Measurements from ENCODE around the gene BAIAP2. TPM values are rescaled to one million over a fixed set of nuclear protein-coding genes. Genes with fewer than 3 reads are reported as not detected.

BAIAP2 gene
- total RNA-seq, 2 experiments from 2014 or later = 4.6 to 5.0 TPM

GRCh38 chr17:81002409-81003361, 32.3 kb upstream of the BAIAP2 start:
- H3K27ac Mint-ChIP-seq = no peak overlapping the region
- peaks cover 10% of the 10 kb centered on the region for H3K4me1 Mint-ChIP-seq
- CTCF ChIA-PET = interaction anchor here (0.6 kb wide), 1 partner anchor 40 kb away, joined by 4 read pairs; no protein-coding TSS in a partner anchor
- no peak overlapping the region for H3K4me3 Mint-ChIP-seq
- DNase-seq (peak; percentile 22), ATAC-seq (no peak)
- POLR2A ChIA-PET = no interaction called here
- intact Hi-C loops (cut with DNase I, micrococcal nuclease) = no loop called here
- H3K36me3 Mint-ChIP-seq (ENCODE audit: low read depth) = peaks cover 6% of the 10 kb centered on the region
- peaks cover 29% of the 10 kb centered on the region for H3K27me3 Mint-ChIP-seq
- H3K9me3 Mint-ChIP-seq (ENCODE audit: low read depth) = no peaks in the 10 kb centered on the region

GRCh38 chr17:81003711-81004475, 31.1 kb upstream of the BAIAP2 start:
- Mint-ChIP-seq H3K27ac (no peak overlapping the region), H3K9me3 (ENCODE audit: low read depth) (no peaks in the 10 kb centered on the region), H3K36me3 (ENCODE audit: low read depth) (peaks cover 4% of the 10 kb centered on the region), H3K27me3 (peaks cover 29% of the 10 kb centered on the region), H3K4me1 (peaks cover 10% of the 10 kb centered on the region), H3K4me3 (no peak overlapping the region)
- POLR2A ChIA-PET = interaction anchor here (0.7 kb wide), 1 partner anchor 605 kb away, joined by 3 read pairs; no protein-coding TSS in a partner anchor
- CTCF ChIA-PET = interaction anchor here (0.7 to 1.4 kb wide), 5 partner anchors 12 to 1163 kb away, joined by 3 read pairs; partner anchors contain the start of gene CHMP6
- DNase-seq (peak; percentile 30), ATAC-seq (no peak)
- intact Hi-C loops (cut with DNase I, micrococcal nuclease) = no loop called here

GRCh38 chr17:81006891-81007290, 28.1 kb upstream of the BAIAP2 start:
- H3K36me3 Mint-ChIP-seq (ENCODE audit: low read depth) = peaks cover 4% of the 10 kb centered on the region
- H3K9me3 Mint-ChIP-seq (ENCODE audit: low read depth) = peaks cover 5% of the 10 kb centered on the region
- no peak overlapping the region for H3K4me3 Mint-ChIP-seq
- POLR2A ChIA-PET = no interaction called here
- no peak for DNase-seq
- CTCF ChIA-PET = interaction anchor here (0.9 to 1.2 kb wide), 4 partner anchors 9 to 580 kb away, joined by 3 to 4 read pairs (median 3); no protein-coding TSS in a partner anchor
- no peak for ATAC-seq
- H3K27me3 Mint-ChIP-seq = peaks cover 29% of the 10 kb centered on the region
- H3K27ac Mint-ChIP-seq = no peak overlapping the region
- intact Hi-C loops (cut with DNase I, micrococcal nuclease) = no loop called here
- H3K4me1 Mint-ChIP-seq = peaks cover 10% of the 10 kb centered on the region

GRCh38 chr17:81008140-81008539, 26.8 kb upstream of the BAIAP2 start:
- DNase-seq = no peak
- peaks cover 22% of the 10 kb centered on the region for H3K27me3 Mint-ChIP-seq
- H3K9me3 Mint-ChIP-seq (ENCODE audit: low read depth) = peaks cover 5% of the 10 kb centered on the region
- H3K4me1 Mint-ChIP-seq = peaks cover 10% of the 10 kb centered on the region
- intact Hi-C loops (cut with DNase I, micrococcal nuclease) = no loop called here
- H3K27ac Mint-ChIP-seq = no peak overlapping the region
- POLR2A ChIA-PET = no interaction called here
- peaks cover 4% of the 10 kb centered on the region for H3K36me3 Mint-ChIP-seq (ENCODE audit: low read depth)
- no peak for ATAC-seq
- CTCF ChIA-PET = no interaction called here
- H3K4me3 Mint-ChIP-seq = no peak overlapping the region

- H3K4me3 Mint-ChIP-seq = no peak overlapping the region
- no peak for DNase-seq
- ATAC-seq = no peak
- H3K4me1 Mint-ChIP-seq = peaks cover 6% of the 10 kb centered on the region
- CTCF ChIA-PET = interaction anchor here (0.6 to 2.9 kb wide), 3 partner anchors 9 to 14 kb away, joined by 3 to 18 read pairs (median 3); no protein-coding TSS in a partner anchor
- H3K27ac Mint-ChIP-seq = no peak overlapping the region
- H3K27me3 Mint-ChIP-seq = peaks cover 17% of the 10 kb centered on the region
- H3K36me3 Mint-ChIP-seq (ENCODE audit: low read depth) = peaks cover 4% of the 10 kb centered on the region
- POLR2A ChIA-PET = no interaction called here
- H3K9me3 Mint-ChIP-seq (ENCODE audit: low read depth) = peaks cover 5% of the 10 kb centered on the region
- intact Hi-C loops (cut with DNase I, micrococcal nuclease) = no loop called here
These were observed 25.8 kb upstream of the BAIAP2 start for GRCh38 chr17:81009136-81009535.

- DNase-seq = no peak
- Mint-ChIP-seq H3K4me3 (no peak overlapping the region), H3K9me3 (ENCODE audit: low read depth) (peaks cover 5% of the 10 kb centered on the region), H3K27me3 (peaks cover 11% of the 10 kb centered on the region), H3K27ac (no peak overlapping the region), H3K4me1 (no peaks in the 10 kb centered on the region), H3K36me3 (ENCODE audit: low read depth) (peaks cover 4% of the 10 kb centered on the region)
- CTCF ChIA-PET = interaction anchor here (2.9 kb wide), 1 partner anchor 13 kb away, joined by 18 read pairs; no protein-coding TSS in a partner anchor
- intact Hi-C loops (cut with DNase I, micrococcal nuclease) = no loop called here
- POLR2A ChIA-PET = no interaction called here
- no peak for ATAC-seq
These were observed 24.0 kb upstream of the BAIAP2 start for GRCh38 chr17:81010935-81011334.

GRCh38 chr17:81011951-81012350, 23.0 kb upstream of the BAIAP2 start:
- peaks cover 4% of the 10 kb centered on the region for H3K36me3 Mint-ChIP-seq (ENCODE audit: low read depth)
- CTCF ChIA-PET = interaction anchor here (0.8 to 0.9 kb wide), 3 partner anchors 8 to 23 kb away, joined by 3 read pairs; no protein-coding TSS in a partner anchor

GRCh38 chr17:81012574-81013447, 22.1 kb upstream of the BAIAP2 start:
- intact Hi-C loops (cut with DNase I, micrococcal nuclease) = no loop called here
- Mint-ChIP-seq H3K36me3 (ENCODE audit: low read depth) (peaks cover 4% of the 10 kb centered on the region), H3K27ac (no peak overlapping the region), H3K27me3 (no peaks in the 10 kb centered on the region), H3K9me3 (ENCODE audit: low read depth) (peaks cover 10% of the 10 kb centered on the region), H3K4me1 (peaks cover 3% of the 10 kb centered on the region), H3K4me3 (no peak overlapping the region)
- DNase-seq = no peak
- CTCF ChIA-PET = interaction anchor here (0.5 to 0.8 kb wide), 3 partner anchors 11 to 761 kb away, joined by 3 read pairs; no protein-coding TSS in a partner anchor
- no peak for ATAC-seq
- POLR2A ChIA-PET = no interaction called here

More at GRCh38 chr17:81011951-81012350, 23.0 kb upstream of the BAIAP2 start:
- no peaks in the 10 kb centered on the region for H3K4me1 Mint-ChIP-seq
- no peak overlapping the region for H3K27ac Mint-ChIP-seq
- ATAC-seq (no peak), DNase-seq (no peak)
- peaks cover 2% of the 10 kb centered on the region for H3K27me3 Mint-ChIP-seq
- intact Hi-C loops (cut with DNase I, micrococcal nuclease) = no loop called here
- POLR2A ChIA-PET = interaction anchor here (0.7 kb wide), 1 partner anchor 64 kb away, joined by 3 read pairs; no protein-coding TSS in a partner anchor
- H3K9me3 Mint-ChIP-seq (ENCODE audit: low read depth) = peaks cover 9% of the 10 kb centered on the region
- no peak overlapping the region for H3K4me3 Mint-ChIP-seq

- ChIA-PET POLR2A (no interaction called here), CTCF (interaction anchor here (0.7 kb wide), 1 partner anchor 532 kb away, joined by 3 read pairs; no protein-coding TSS in a partner anchor)
- Mint-ChIP-seq H3K36me3 (ENCODE audit: low read depth) (peaks cover 4% of the 10 kb centered on the region), H3K27ac (no peak overlapping the region), H3K4me1 (peaks cover 11% of the 10 kb centered on the region), H3K9me3 (ENCODE audit: low read depth) (peaks cover 10% of the 10 kb centered on the region), H3K4me3 (no peak overlapping the region), H3K27me3 (no peaks in the 10 kb centered on the region)
- no peak for ATAC-seq
- intact Hi-C loops (cut with DNase I, micrococcal nuclease) = no loop called here
- DNase-seq = no peak
These were observed 21.3 kb upstream of the BAIAP2 start for GRCh38 chr17:81013642-81014041.

- POLR2A ChIA-PET = no interaction called here
- ATAC-seq = no peak
- DNase-seq = no peak
- Mint-ChIP-seq H3K27ac (no peak overlapping the region), H3K36me3 (ENCODE audit: low read depth) (peaks cover 4% of the 10 kb centered on the region), H3K4me1 (peaks cover 17% of the 10 kb centered on the region), H3K27me3 (no peaks in the 10 kb centered on the region), H3K4me3 (no peak overlapping the region), H3K9me3 (ENCODE audit: low read depth) (peaks cover 10% of the 10 kb centered on the region)
- intact Hi-C loops (cut with DNase I, micrococcal nuclease) = no loop called here
- CTCF ChIA-PET = interaction anchor here (0.6 to 1.3 kb wide), 4 partner anchors 8 to 83 kb away, joined by 3 to 5 read pairs (median 4); no protein-coding TSS in a partner anchor
These were observed 19.8 kb upstream of the BAIAP2 start for GRCh38 chr17:81015136-81015535.
